Measurements from ENCODE around the gene UBE3B. TPM values are rescaled to one million over a fixed set of nuclear protein-coding genes. Genes with fewer than 3 reads are reported as not detected.
"Not testable (repeated sequence)": the region's sequence is repeated elsewhere in the genome, so short reads cannot be mapped to it uniquely, and the experiment has no call there.

UBE3B gene
- total RNA-seq, 4 donors from 2014 or later: 42.4 to 59.2 (median 49.1) TPM

DNA sequence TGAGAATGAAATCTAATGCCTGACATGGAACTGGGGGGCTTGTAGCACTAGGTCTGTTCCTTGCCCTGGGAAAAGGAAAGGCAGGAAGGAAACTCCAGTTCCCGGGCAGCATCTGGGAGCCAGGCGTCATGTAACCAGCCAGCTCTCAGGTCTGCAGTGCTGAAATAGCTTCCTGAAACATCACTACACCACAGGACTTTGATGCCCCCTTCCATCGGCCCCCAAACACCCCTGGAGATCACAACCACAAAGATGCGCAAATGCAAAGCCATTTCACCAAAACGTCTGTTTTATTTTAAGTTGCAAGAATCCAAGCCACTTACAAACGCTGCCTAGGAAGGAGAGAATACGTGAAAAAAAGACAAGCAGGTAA is 41.3 kb upstream of the UBE3B start:
- 70% methylated on average over 7 of the region's 7 CpGs for WGBS
- H3K4me3 ChIP-seq: no peak overlapping the region
- intact Hi-C loops (cut with DNase I): no loop called here
- H3K4me1 ChIP-seq: peaks cover 6 to 12% (median 11%) of the 10 kb centered on the region in 4 donors
- no peaks in the 10 kb centered on the region for H3K36me3 ChIP-seq
- H3K9me3 ChIP-seq: no peaks in the 10 kb centered on the region
- TF ChIP-seq POLR2AphosphoS5 (IDR thresholded peaks at IDR 0.05) (no peak), EP300 (IDR thresholded peaks at IDR 0.05) (no peak), POLR2A (IDR thresholded peaks at IDR 0.05; ENCODE audit: low read depth) (no peak)
- TF ChIP-seq, protein P1, sequence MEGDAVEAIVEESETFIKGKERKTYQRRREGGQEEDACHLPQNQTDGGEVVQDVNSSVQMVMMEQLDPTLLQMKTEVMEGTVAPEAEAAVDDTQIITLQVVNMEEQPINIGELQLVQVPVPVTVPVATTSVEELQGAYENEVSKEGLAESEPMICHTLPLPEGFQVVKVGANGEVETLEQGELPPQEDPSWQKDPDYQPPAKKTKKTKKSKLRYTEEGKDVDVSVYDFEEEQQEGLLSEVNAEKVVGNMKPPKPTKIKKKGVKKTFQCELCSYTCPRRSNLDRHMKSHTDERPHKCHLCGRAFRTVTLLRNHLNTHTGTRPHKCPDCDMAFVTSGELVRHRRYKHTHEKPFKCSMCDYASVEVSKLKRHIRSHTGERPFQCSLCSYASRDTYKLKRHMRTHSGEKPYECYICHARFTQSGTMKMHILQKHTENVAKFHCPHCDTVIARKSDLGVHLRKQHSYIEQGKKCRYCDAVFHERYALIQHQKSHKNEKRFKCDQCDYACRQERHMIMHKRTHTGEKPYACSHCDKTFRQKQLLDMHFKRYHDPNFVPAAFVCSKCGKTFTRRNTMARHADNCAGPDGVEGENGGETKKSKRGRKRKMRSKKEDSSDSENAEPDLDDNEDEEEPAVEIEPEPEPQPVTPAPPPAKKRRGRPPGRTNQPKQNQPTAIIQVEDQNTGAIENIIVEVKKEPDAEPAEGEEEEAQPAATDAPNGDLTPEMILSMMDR (IDR thresholded peaks at IDR 0.05): no peak
- H3K27ac ChIP-seq (replicated peaks in 1 of 4): no peak overlapping the region
- no peak for DNase-seq (ENCODE audit: extremely low spot score)
- no peaks in the 10 kb centered on the region for H3K27me3 ChIP-seq

GRCh38 chr12:109439181-109439580 is 38.3 kb upstream of the UBE3B start:
- Histone ChIP-seq H3K4me3 (no peak overlapping the region), H3K9me3 (no peaks in the 10 kb centered on the region), H3K4me1 (no peaks in the 10 kb centered on the region), H3K27me3 (no peaks in the 10 kb centered on the region), H3K27ac (replicated peaks in 1 of 4) (no peak overlapping the region), H3K36me3 (peaks cover 0 to 21% (median 5%) of the 10 kb centered on the region in 4 donors)
- TF ChIP-seq POLR2AphosphoS5 (IDR thresholded peaks at IDR 0.05): no peak
- DNase-seq (ENCODE audit: extremely low spot score): no peak
- intact Hi-C loops (cut with DNase I): no loop called here
- 89% methylated on average over 6 of the region's 6 CpGs for WGBS

DNA sequence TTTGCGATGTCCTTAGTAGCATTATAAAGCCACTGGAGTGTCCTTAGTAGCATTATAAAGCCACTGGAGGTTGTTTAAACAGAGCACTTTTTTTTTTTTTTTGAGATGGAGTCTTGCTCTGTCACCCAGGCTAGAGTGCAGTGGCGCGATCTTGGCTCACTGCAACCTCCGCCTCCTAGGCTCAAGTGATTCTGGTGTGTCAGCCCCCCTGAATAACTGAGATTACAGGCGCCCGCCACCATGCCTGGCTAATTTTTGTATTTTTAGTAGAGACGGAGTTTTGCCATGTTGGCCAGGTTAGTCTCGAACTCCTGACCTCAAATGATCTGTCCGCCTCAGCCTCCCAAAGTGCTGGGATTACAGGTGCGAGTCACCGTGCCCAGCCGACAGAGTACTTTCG is 37.5 kb upstream of the UBE3B start:
- H3K27ac ChIP-seq (replicated peaks in 1 of 4); H3K4me3 ChIP-seq; H3K9me3 ChIP-seq; H3K27me3 ChIP-seq; DNase-seq (ENCODE audit: extremely low spot score); H3K4me1 ChIP-seq; intact Hi-C loops (cut with DNase I): not testable (repeated sequence)
- H3K36me3 ChIP-seq: peaks cover 0 to 29% (median 12%) of the 10 kb centered on the region in 4 donors
- WGBS: 95% methylated on average over 13 of the region's 13 CpGs

DNA sequence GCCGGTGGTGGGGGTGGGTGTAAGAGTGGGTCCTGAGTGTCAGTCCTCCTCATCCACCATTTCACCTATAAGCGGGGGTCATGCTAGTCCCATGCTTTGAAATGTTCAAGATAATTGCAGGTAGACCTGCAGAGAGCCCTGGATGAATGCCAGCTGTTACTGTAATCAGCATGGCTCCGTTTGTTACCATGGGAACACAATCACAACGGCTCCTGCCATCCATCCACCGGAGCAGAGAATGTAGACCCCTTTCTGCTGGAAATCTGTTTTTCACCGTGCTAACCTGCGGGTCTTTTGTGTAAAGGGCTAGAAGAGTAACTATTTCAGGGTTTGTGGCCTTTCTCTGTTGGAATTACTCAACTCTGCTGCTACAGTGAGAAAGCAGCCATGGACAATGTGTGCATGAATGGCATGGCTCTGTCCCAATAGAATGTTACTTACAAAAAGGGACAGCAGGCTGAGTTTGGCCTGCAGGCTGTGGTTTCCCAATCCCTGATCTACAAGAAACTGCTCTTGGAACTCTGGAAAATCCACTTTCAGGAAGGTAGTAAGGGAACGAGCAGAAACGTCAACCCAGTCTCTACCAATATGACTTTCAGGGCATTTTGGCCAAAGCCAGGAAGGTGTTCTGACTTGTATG is 36.5 kb upstream of the UBE3B start:
- Histone ChIP-seq H3K9me3 (no peaks in the 10 kb centered on the region), H3K4me1 (no peaks in the 10 kb centered on the region), H3K27ac (replicated peaks in 1 of 4) (no peak overlapping the region), H3K27me3 (no peaks in the 10 kb centered on the region), H3K4me3 (no peak overlapping the region), H3K36me3 (peaks cover 0 to 39% (median 20%) of the 10 kb centered on the region in 4 donors)
- 59% methylated on average over 8 of the region's 9 CpGs for WGBS
- TF ChIP-seq EP300 (IDR thresholded peaks at IDR 0.05) (no peak), POLR2A (IDR thresholded peaks at IDR 0.05; ENCODE audit: low read depth) (no peak), POLR2AphosphoS5 (IDR thresholded peaks at IDR 0.05) (no peak)
- TF ChIP-seq, protein P1 (IDR thresholded peaks at IDR 0.05): no peak
- no peak for DNase-seq (ENCODE audit: extremely low spot score)
- intact Hi-C loops (cut with DNase I): no loop called here

- Histone ChIP-seq H3K36me3 (peaks cover 13 to 67% (median 45%) of the 10 kb centered on the region in 4 donors), H3K4me1 (peaks cover 0 to 13% (median 2%) of the 10 kb centered on the region in 4 donors), H3K4me3 (no peak overlapping the region), H3K27ac (replicated peaks in 1 of 4) (no peak overlapping the region), H3K27me3 (no peaks in the 10 kb centered on the region), H3K9me3 (no peaks in the 10 kb centered on the region)
- no peak for TF ChIP-seq POLR2A (IDR thresholded peaks at IDR 0.05; ENCODE audit: low read depth)
- no peak for TF ChIP-seq EP300 (IDR thresholded peaks at IDR 0.05)
- no peak for TF ChIP-seq POLR2AphosphoS5 (IDR thresholded peaks at IDR 0.05)
- TF ChIP-seq, protein P1 (IDR thresholded peaks at IDR 0.05): no peak
- DNase-seq (ENCODE audit: extremely low spot score): no peak
- WGBS: 81% methylated on average over 5 of the region's 5 CpGs
- intact Hi-C loops (cut with DNase I): no loop called here
These were observed 33.6 kb upstream of the UBE3B start for GRCh38 chr12:109443794-109444193.

DNA sequence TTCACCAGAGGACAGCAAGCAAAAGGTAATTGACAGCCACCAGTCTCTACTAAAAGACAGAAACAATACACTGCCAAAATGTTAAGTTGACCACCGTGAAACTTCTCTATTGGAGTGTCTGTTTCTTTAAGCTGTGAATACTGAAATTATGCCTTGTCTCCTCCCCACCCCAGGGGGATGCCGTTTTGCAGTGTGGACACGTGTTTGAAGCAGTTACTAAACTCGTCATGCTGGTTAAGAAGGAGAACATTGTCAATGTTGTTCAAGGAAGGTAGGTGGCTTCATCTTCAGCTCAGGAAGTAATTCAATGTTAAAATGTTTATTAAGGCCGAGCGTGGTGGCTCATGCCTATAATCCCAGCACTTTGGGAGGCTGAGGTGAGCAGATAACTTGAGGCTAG is 33.2 kb upstream of the UBE3B start:
- Histone ChIP-seq H3K4me3 (no peak overlapping the region), H3K36me3 (peaks cover 13 to 71% (median 47%) of the 10 kb centered on the region in 4 donors), H3K27ac (replicated peaks in 1 of 4) (no peak overlapping the region), H3K4me1 (peaks cover 1 to 17% (median 3%) of the 10 kb centered on the region in 4 donors), H3K27me3 (no peaks in the 10 kb centered on the region), H3K9me3 (no peaks in the 10 kb centered on the region)
- DNase-seq (ENCODE audit: extremely low spot score): no peak
- TF ChIP-seq EP300 (IDR thresholded peaks at IDR 0.05) (no peak), POLR2A (IDR thresholded peaks at IDR 0.05; ENCODE audit: low read depth) (no peak), POLR2AphosphoS5 (IDR thresholded peaks at IDR 0.05) (no peak)
- TF ChIP-seq, protein P1 (IDR thresholded peaks at IDR 0.05): no peak
- 54% methylated on average over 6 of the region's 6 CpGs for WGBS
- intact Hi-C loops (cut with DNase I): no loop called here
